HFF-Myc (cell line): ENCODE results near the gene ARFRP1.
"Not testable (repeated sequence)": the region's sequence is repeated elsewhere in the genome, so short reads cannot be mapped to it uniquely, and the experiment has no call there.

Source experiments
- DNase-seq: peaks from one replicate; pipeline ENCODE4 v3.0.0-alpha.2; 2011; ENCODE audit warnings: low read depth; ENCODE audit errors: extremely low read depth
- H3K4me3 ChIP-seq: replicated peaks from 2 replicates; pipeline ENCODE4 v1.5.1; 2011; ENCODE audit warnings: low read depth, mild to moderate bottlenecking, control low read depth, low read length
- CTCF ChIP-seq: IDR thresholded peaks from 2 replicates; pipeline ENCODE4 v1.5.1; 2012; ENCODE audit warnings: mild to moderate bottlenecking, low read depth, low read length, control low read depth; ENCODE audit errors: missing control alignments

ARFRP1 gene

DNA sequence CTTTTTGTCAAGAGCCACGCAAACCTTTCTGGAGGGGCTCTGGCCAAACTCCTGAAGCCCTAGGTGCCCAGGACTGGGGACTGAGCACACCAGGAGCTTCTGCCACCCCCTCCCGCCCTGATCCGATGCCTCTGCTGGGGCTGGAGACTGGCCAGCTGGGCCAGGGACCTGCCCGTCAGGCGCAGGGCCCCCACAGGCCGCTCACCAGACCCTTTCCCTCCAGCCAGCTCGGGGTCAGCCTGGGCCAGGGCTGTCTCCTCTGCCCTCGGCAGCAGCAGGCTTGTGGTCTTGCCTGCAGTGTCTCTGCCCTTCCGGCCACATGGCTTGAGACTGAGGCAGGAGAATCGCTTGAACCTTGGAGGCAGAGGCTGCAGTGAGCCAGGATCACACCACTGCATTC lies 35.1 kb downstream of the ARFRP1 start:
- DNase-seq, result no peak
- no peak overlapping the region for H3K4me3 ChIP-seq
- no peak for TF ChIP-seq CTCF

GRCh38 chr20:63671695-63672094 lies 36.1 kb downstream of the ARFRP1 start:
- not testable (repeated sequence) for H3K4me3 ChIP-seq, DNase-seq

DNA sequence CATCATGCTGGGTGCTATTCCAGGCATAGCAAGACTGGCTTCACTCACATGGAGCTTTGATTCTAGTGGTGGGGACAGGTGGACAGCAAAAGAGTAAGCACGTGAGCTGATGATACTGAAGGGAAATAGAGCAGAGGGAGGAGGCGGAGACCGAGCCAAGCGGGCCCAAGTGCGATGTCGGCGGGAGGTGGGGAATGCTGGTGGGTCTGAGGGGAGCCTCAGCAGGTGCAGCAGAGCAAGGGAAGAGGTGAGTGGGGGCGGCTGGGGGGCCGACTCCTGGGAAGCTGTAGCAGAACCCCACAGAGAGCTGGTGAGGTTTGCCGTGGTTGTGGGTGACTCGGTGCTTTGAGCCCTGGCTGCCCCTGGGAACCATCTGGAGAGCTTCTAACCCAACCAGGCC lies 39.4 kb downstream of the ARFRP1 start:
- H3K4me3 ChIP-seq, result no peak overlapping the region
- no peak for TF ChIP-seq CTCF
- DNase-seq, result no peak

- no peak overlapping the region for H3K4me3 ChIP-seq
- TF ChIP-seq CTCF, result no peak
- no peak for DNase-seq
Measured at GRCh38 chr20:63667858-63668257, 39.9 kb downstream of the ARFRP1 start.

DNA sequence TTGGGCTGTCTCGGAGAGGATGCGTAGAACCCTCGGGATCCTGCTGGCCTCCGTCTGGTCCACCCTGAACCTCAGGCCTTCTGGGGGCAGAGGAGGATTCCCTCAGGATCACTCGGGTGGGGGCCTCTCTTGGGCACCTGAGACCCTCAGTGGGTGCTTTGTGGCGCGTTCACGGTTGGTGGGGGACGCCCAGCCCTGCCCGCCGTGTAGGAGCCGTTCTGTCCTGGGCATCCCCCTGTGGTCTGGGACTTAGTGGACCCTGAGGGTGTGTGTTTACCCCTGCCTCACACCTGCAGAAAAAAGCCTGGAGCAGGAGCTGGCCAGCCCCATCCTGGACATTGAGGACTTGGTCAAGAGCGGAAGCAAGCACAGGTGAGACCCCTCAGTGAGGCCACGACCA lies 42.1 kb downstream of the ARFRP1 start:
- no peak for DNase-seq
- H3K4me3 ChIP-seq, result no peak overlapping the region
- TF ChIP-seq CTCF, result no peak

GRCh38 chr20:63664861-63665594 lies 42.7 kb downstream of the ARFRP1 start:
- no peak for DNase-seq
- TF ChIP-seq CTCF, result no peak
- no peak overlapping the region for H3K4me3 ChIP-seq

DNA sequence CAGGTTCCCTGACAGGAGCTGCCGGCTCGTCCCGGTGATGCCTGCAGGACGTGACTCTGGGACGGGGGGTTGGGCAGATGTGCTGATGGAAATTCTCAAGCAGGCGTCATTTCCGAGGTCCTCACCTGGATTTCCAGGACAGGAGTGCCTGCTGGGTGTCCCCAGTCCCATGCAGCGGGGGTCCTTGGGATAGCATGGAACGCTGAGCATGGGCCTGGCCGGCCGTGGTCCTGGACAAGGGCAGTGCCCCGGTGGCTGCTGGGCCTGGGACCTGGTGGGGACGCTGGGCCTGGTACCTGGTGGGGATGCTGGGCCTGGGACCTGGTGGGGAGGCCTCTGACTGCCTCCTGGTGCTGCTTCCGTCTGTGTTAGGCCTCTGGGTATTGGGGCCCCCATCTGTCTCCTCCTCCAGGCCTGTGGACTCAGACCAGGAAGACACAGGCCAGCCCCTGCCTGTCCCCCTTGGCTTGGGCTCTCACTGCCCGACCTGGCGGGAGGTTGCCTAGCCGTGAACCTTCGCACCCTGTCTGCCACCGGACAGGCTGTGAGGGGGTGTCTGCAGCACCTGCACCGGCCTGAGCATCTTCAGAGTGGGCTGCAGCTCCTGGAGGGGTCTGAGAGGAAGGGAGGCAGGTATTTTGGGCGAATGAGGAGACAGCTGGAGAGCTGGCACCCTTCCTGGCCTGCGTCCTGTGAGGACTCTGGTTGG lies 43.5 kb downstream of the ARFRP1 start:
- no peak overlapping the region for H3K4me3 ChIP-seq
- TF ChIP-seq CTCF, result no peak
- DNase-seq, result no peak
